Measurements from ENCODE around the gene CNPY3. TPM values are rescaled to one million over a fixed set of nuclear protein-coding genes. Genes with fewer than 3 reads are reported as not detected.
A peak's percentile ranks its signal among the peaks of the same experiment; 100 is the strongest.
"Not testable (repeated sequence)": the region's sequence is repeated elsewhere in the genome, so short reads cannot be mapped to it uniquely, and the experiment has no call there.

The CNPY3 gene
- polyA plus RNA-seq, 1 donor (not counting 4 experiments of a cell fraction or from before 2014, with no cell fraction given): 19.7 TPM

DNA sequence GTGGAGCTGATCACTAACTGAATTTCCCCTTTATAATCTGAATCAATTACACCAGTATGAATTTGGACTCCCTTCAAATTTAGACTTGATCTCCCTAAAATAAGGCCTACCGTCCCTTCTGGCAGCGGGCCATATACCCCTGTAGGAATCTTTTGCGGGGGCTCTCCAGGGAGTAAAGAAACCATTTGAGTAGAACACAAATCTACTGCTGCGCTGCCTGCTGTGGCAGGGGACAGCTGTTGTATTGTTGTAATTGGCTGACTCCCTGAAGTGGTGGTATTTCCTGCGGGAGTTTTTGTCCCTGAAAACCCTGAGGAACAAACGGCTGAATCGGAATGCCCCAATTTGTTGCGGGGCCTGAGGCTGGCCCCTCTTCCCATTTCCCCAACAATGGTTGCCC is 29.4 kb upstream of the CNPY3 start:
- no peaks in the 10 kb centered on the region for H3K4me1 ChIP-seq (ENCODE audit: control insufficient read depth, extremely low read depth, insufficient read depth, low read length)
- DNase-seq (ENCODE audit: low read depth, low spot score) (no peak), FAIRE-seq (no peak)
- no peak overlapping the region for H3K4me3 ChIP-seq (ENCODE audit: control insufficient read depth in 2 of 3, extremely low read depth in 1 of 3, insufficient read depth in 2 of 3, low read depth in 1 of 3, low read length in 3 of 3)
- H3K9ac ChIP-seq (ENCODE audit: control insufficient read depth, extremely low read depth, insufficient read depth, low read length): no peak overlapping the region
- no peak overlapping the region for H3K27ac ChIP-seq (ENCODE audit: control insufficient read depth, insufficient read depth, low read length)
- H3K36me3 ChIP-seq (ENCODE audit: control insufficient read depth in 2 of 2, extremely low read depth in 1 of 2, insufficient read depth in 2 of 2, low read length in 2 of 2): no peaks in the 10 kb centered on the region
- H3K27me3 ChIP-seq (ENCODE audit: control insufficient read depth, extremely low read depth, insufficient read depth, low read length): no peaks in the 10 kb centered on the region
- no peaks in the 10 kb centered on the region for H3K9me1 ChIP-seq (ENCODE audit: control insufficient read depth, extremely low read depth, insufficient read depth, low read length)
- H3K9me3 ChIP-seq (ENCODE audit: control insufficient read depth, low read depth, low read length): no peaks in the 10 kb centered on the region
- H3K79me2 ChIP-seq (ENCODE audit: control insufficient read depth, insufficient read depth, low read length): no peaks in the 10 kb centered on the region
- H3K4me2 ChIP-seq (ENCODE audit: control insufficient read depth, extremely low read depth, insufficient read depth, low read depth, low read length): no peak overlapping the region
- H2AFZ ChIP-seq (ENCODE audit: control insufficient read depth, low read length): no peak overlapping the region
- dilution Hi-C loops (cut with MboI; ENCODE audit: extremely low pct_ligation_motif_present, low sequenced_read_pairs): no loop called here
- TF ChIP-seq EZH2 (IDR thresholded peaks at IDR 0.05; ENCODE audit: low read length): no peak
- TF ChIP-seq, protein P1, sequence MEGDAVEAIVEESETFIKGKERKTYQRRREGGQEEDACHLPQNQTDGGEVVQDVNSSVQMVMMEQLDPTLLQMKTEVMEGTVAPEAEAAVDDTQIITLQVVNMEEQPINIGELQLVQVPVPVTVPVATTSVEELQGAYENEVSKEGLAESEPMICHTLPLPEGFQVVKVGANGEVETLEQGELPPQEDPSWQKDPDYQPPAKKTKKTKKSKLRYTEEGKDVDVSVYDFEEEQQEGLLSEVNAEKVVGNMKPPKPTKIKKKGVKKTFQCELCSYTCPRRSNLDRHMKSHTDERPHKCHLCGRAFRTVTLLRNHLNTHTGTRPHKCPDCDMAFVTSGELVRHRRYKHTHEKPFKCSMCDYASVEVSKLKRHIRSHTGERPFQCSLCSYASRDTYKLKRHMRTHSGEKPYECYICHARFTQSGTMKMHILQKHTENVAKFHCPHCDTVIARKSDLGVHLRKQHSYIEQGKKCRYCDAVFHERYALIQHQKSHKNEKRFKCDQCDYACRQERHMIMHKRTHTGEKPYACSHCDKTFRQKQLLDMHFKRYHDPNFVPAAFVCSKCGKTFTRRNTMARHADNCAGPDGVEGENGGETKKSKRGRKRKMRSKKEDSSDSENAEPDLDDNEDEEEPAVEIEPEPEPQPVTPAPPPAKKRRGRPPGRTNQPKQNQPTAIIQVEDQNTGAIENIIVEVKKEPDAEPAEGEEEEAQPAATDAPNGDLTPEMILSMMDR (optimal IDR thresholded peaks at IDR 0.05 in 1 of 3, IDR thresholded peaks at IDR 0.05 in 1 of 3, conservative IDR thresholded peaks at IDR 0.05 in 1 of 3; ENCODE audit: extremely low read depth in 1 of 3, insufficient read depth in 2 of 3, low read length in 3 of 3): no peak
- H4K20me1 ChIP-seq (ENCODE audit: control insufficient read depth, extremely low read depth, insufficient read depth, low read length): no peaks in the 10 kb centered on the region

DNA sequence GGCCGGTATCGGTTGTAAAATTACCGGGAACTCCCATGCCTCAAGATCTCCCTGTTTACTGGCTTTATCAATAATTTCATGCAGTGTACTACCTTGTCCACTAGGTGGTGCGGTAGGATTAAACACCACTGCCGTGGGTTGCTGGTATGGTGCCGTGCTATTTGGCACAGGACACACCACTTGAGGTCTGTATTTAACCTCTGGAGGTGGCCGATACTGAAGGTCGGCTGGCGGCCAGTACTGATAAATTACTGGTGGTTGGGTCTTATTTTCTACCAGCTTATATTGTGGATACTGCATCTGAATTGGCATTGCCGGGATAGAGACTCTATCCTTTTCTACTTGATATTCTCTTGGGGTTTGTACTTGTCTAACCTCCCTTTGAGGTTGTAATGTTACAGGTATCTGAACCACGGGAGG is 27.7 kb upstream of the CNPY3 start:
- H3K9me3 ChIP-seq (ENCODE audit: control insufficient read depth, low read depth, low read length): no peaks in the 10 kb centered on the region
- H3K4me1 ChIP-seq (ENCODE audit: control insufficient read depth, extremely low read depth, insufficient read depth, low read length): no peaks in the 10 kb centered on the region
- FAIRE-seq (no peak), DNase-seq (ENCODE audit: low read depth, low spot score) (no peak)
- no peaks in the 10 kb centered on the region for H3K9me1 ChIP-seq (ENCODE audit: control insufficient read depth, extremely low read depth, insufficient read depth, low read length)
- no peak overlapping the region for H3K27ac ChIP-seq (ENCODE audit: control insufficient read depth, insufficient read depth, low read length)
- H3K79me2 ChIP-seq (ENCODE audit: control insufficient read depth, insufficient read depth, low read length): no peaks in the 10 kb centered on the region
- no peaks in the 10 kb centered on the region for H3K36me3 ChIP-seq (ENCODE audit: control insufficient read depth in 2 of 2, extremely low read depth in 1 of 2, insufficient read depth in 2 of 2, low read length in 2 of 2)
- H4K20me1 ChIP-seq (ENCODE audit: control insufficient read depth, extremely low read depth, insufficient read depth, low read length): no peaks in the 10 kb centered on the region
- no peak overlapping the region for H3K9ac ChIP-seq (ENCODE audit: control insufficient read depth, extremely low read depth, insufficient read depth, low read length)
- no peaks in the 10 kb centered on the region for H3K27me3 ChIP-seq (ENCODE audit: control insufficient read depth, extremely low read depth, insufficient read depth, low read length)
- H3K4me3 ChIP-seq (ENCODE audit: control insufficient read depth in 2 of 3, extremely low read depth in 1 of 3, insufficient read depth in 2 of 3, low read depth in 1 of 3, low read length in 3 of 3): no peak overlapping the region
- dilution Hi-C loops (cut with MboI; ENCODE audit: extremely low pct_ligation_motif_present, low sequenced_read_pairs): no loop called here
- H3K4me2 ChIP-seq (ENCODE audit: control insufficient read depth, extremely low read depth, insufficient read depth, low read depth, low read length): peak overlapping the region; percentile 46
- TF ChIP-seq, protein P1 (optimal IDR thresholded peaks at IDR 0.05 in 1 of 3, IDR thresholded peaks at IDR 0.05 in 1 of 3, conservative IDR thresholded peaks at IDR 0.05 in 1 of 3; ENCODE audit: extremely low read depth in 1 of 3, insufficient read depth in 2 of 3, low read length in 3 of 3): peak; percentile 57 to 83 (median 81)
- TF ChIP-seq EZH2 (IDR thresholded peaks at IDR 0.05; ENCODE audit: low read length): no peak
- H2AFZ ChIP-seq (ENCODE audit: control insufficient read depth, low read length): no peak overlapping the region

DNA sequence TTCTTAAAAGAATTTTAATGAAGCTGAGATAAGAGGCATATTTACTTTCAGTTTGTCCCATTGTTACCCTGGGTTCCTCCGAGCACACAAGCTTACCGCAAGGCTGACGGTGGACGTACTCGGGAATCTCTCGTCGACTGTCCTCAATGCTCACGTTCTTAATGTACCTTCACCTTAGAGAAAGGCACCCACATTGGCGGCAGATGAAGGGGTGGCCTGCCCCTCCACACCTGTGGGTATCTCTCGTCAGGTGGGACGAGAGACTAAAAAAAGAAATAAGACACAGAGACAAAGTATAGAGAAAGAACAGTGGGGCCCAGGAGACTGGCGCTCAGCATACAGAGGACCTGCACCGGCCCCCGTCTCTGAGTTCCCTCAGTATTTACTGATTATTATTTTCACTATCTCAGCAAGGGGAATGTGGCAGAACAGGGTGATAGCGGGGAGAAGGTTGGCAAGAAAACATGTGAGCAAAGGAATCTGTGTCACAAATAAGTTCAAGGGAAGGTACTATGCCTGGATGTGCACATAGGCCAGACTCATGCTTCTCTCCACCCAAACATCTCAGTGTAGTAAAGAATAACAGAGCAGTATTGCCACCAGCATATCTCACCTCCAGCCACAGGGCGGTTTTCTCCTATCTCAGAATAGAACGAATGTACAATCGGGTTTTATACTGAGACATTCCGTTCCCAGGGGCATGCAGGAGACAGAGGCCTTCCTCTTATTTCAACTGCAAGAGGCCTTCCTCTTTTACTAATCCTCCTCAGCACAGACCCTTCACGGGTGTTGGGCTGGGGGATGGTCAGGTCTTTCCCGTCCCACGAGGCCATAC is 26.6 kb upstream of the CNPY3 start:
- H3K4me1 ChIP-seq (ENCODE audit: control insufficient read depth, extremely low read depth, insufficient read depth, low read length); dilution Hi-C loops (cut with MboI; ENCODE audit: extremely low pct_ligation_motif_present, low sequenced_read_pairs); H3K4me2 ChIP-seq (ENCODE audit: control insufficient read depth, extremely low read depth, insufficient read depth, low read depth, low read length); H3K36me3 ChIP-seq (ENCODE audit: control insufficient read depth in 2 of 2, extremely low read depth in 1 of 2, insufficient read depth in 2 of 2, low read length in 2 of 2); H4K20me1 ChIP-seq (ENCODE audit: control insufficient read depth, extremely low read depth, insufficient read depth, low read length); H3K9ac ChIP-seq (ENCODE audit: control insufficient read depth, extremely low read depth, insufficient read depth, low read length); H2AFZ ChIP-seq (ENCODE audit: control insufficient read depth, low read length); FAIRE-seq; H3K79me2 ChIP-seq (ENCODE audit: control insufficient read depth, insufficient read depth, low read length); H3K27ac ChIP-seq (ENCODE audit: control insufficient read depth, insufficient read depth, low read length); H3K9me1 ChIP-seq (ENCODE audit: control insufficient read depth, extremely low read depth, insufficient read depth, low read length); H3K9me3 ChIP-seq (ENCODE audit: control insufficient read depth, low read depth, low read length); H3K4me3 ChIP-seq (ENCODE audit: control insufficient read depth in 2 of 3, extremely low read depth in 1 of 3, insufficient read depth in 2 of 3, low read depth in 1 of 3, low read length in 3 of 3); H3K27me3 ChIP-seq (ENCODE audit: control insufficient read depth, extremely low read depth, insufficient read depth, low read length); DNase-seq (ENCODE audit: low read depth, low spot score): not testable (repeated sequence)

Measured in keratinocyte (primary cell).